MM.1S (cell line): ENCODE data around the gene EDC3.

ENCODE experiments used
- CTCF ChIP-seq: fragments of 300-600 bp; sonication (generic); IDR thresholded peaks from 2 replicates; pipeline ENCODE4 v1.5.1; 2016; ENCODE audit warnings: antibody characterized with exemption, low read length, mixed read lengths
- EZH2 ChIP-seq: fragments of 300-600 bp; sonication (generic); optimal IDR thresholded peaks from 2 replicates; pipeline ENCODE3; 2017; ENCODE audit warnings: low read depth, mild to moderate bottlenecking, antibody characterized with exemption, low read length, mixed read lengths
- EZH2phosphoT487 ChIP-seq: fragments of 300-600 bp; sonication (generic); IDR thresholded peaks from 2 replicates; pipeline ENCODE4 v1.6.1; 2018; ENCODE audit warnings: antibody characterized with exemption, low read length

GRCh38 chr15:74674161-74674560, 21.7 kb downstream of the EDC3 start:
- TF ChIP-seq CTCF = no peak
- TF ChIP-seq EZH2phosphoT487 = no peak
- TF ChIP-seq EZH2 = no peak
